WERI-Rb-1 (cell line): Measurements from ENCODE around the gene FBXO4.

Experiments used
- DNase-seq: peaks from one replicate; pipeline ENCODE4 v3.0.0-alpha.2; 2020
- H3K27ac ChIP-seq: fragments of 250-450 bp; sonication (Bioruptor Pico); 2 replicates; pipeline ENCODE4 v1.5.1; 2020; ENCODE audit warnings: mild to moderate bottlenecking, moderate library complexity
- H3K27me3 ChIP-seq: fragments of 250-450 bp; sonication (Bioruptor Pico); 2 replicates; pipeline ENCODE4 v1.5.1; 2021; ENCODE audit warnings: mild to moderate bottlenecking, low read depth, moderate library complexity; ENCODE audit not compliant: insufficient read depth, severe bottlenecking
- H3K36me3 ChIP-seq: fragments of 250-450 bp; sonication (Bioruptor Pico); 2 replicates; pipeline ENCODE4 v1.5.1; 2020; ENCODE audit warnings: mild to moderate bottlenecking, moderate library complexity
- H3K4me3 ChIP-seq: 2 replicates; pipeline ENCODE4 v1.5.1; 2011; ENCODE audit warnings: low read depth, mild to moderate bottlenecking, control low read depth, low read length
- H3K9me3 ChIP-seq: fragments of 250-450 bp; sonication (Bioruptor Pico); 2 replicates; pipeline ENCODE4 v1.5.1; 2021; ENCODE audit warnings: mild to moderate bottlenecking, moderate library complexity; ENCODE audit not compliant: severe bottlenecking
- TF ChIP-seq, protein P1 (sequence below): IDR thresholded peaks from 2 replicates; pipeline ENCODE4 v1.5.1; 2011; ENCODE audit warnings: low read depth, mild to moderate bottlenecking, control low read depth, inconsistent platforms, low read length

The FBXO4 gene

DNA sequence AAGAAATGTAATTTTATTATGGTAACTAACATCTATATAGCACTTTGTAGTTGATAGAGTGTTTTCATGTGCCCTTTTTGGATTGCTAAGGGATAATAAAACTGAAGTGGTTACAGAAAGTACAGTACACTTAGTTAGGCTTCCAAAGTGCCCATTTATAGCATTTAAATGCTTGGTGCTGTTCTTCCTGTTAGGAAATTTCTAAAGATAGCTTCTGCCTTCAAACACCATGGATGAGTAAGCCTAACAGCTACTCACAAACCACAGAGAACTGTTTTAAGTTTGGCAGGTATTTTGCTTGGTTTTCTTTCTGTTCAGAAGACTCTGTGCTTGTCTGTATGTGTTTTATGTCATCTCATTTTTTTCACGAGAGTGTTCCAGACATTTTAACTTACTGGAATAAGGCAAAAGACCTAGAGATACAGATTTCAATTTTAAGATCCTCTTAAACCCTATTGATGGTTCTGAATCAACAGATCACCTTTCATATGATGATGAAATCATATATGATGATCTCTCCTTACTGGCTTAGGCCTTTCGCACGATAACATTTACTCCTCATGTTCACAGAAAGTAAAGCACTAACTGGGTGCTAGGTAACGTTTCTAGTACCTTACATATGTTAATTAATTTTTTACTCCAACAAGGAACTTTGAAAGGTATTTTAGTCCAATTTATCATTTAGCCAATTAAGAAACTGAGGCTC lies 16.6 kb upstream of the FBXO4 start:
- H3K27me3 ChIP-seq: no peaks in the 10 kb centered on the region

DNA sequence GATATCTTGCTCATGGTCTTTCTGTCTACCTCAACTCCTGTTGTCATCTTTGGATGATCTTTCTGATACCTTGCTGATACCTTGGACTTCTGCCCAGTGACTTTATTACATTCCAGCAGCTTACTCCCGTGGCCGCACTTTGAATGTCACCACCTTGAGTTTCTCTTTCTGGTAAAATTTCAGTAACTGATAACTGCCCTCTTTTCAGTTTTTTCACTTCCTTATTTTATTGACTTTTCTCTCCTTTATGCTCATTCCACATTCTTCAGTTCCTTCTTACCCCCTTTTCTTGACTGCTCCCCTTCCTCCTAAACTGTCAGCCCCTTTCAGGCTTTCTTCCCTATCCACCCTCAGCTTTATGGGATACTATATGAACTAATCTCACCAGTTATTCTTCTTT lies 7.0 kb upstream of the FBXO4 start:
- peaks cover 43% of the 10 kb centered on the region for H3K36me3 ChIP-seq
- H3K27ac ChIP-seq: no peak overlapping the region
- no peak for DNase-seq
- H3K9me3 ChIP-seq: no peaks in the 10 kb centered on the region
- H3K27me3 ChIP-seq: no peaks in the 10 kb centered on the region
- H3K4me3 ChIP-seq: no peak overlapping the region
- TF ChIP-seq, protein P1, sequence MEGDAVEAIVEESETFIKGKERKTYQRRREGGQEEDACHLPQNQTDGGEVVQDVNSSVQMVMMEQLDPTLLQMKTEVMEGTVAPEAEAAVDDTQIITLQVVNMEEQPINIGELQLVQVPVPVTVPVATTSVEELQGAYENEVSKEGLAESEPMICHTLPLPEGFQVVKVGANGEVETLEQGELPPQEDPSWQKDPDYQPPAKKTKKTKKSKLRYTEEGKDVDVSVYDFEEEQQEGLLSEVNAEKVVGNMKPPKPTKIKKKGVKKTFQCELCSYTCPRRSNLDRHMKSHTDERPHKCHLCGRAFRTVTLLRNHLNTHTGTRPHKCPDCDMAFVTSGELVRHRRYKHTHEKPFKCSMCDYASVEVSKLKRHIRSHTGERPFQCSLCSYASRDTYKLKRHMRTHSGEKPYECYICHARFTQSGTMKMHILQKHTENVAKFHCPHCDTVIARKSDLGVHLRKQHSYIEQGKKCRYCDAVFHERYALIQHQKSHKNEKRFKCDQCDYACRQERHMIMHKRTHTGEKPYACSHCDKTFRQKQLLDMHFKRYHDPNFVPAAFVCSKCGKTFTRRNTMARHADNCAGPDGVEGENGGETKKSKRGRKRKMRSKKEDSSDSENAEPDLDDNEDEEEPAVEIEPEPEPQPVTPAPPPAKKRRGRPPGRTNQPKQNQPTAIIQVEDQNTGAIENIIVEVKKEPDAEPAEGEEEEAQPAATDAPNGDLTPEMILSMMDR: no peak

More for the DNA sequence above, 16.6 kb upstream of the FBXO4 start:
- TF ChIP-seq, protein P1: no peak
- Histone ChIP-seq H3K9me3 (no peaks in the 10 kb centered on the region), H3K27ac (no peak overlapping the region), H3K4me3 (no peak overlapping the region), H3K36me3 (peaks cover 69% of the 10 kb centered on the region)
- DNase-seq: no peak

DNA sequence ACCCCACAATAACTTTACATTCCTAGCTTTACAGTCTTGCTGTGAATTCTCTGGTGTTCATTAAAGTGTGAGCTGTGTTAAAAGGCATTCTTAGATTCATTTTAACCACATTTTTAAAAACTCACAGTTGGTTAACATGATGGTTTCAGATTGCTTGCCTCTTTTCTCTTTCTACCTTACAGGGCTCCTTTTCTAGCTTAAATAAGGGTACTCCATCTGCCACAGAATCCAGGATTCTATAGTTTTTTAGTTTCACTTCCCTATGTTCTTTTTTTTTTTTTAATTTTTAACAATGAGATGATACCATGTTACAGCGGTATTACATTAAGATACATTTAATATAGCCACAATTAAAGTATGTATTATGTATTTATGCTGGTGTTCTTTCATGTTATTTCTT lies 3.9 kb upstream of the FBXO4 start:
- no peaks in the 10 kb centered on the region for H3K9me3 ChIP-seq
- H3K27me3 ChIP-seq: no peaks in the 10 kb centered on the region
- TF ChIP-seq, protein P1: no peak
- peaks cover 31% of the 10 kb centered on the region for H3K36me3 ChIP-seq
- no peak overlapping the region for H3K4me3 ChIP-seq
- no peak for DNase-seq
- no peak overlapping the region for H3K27ac ChIP-seq

DNA sequence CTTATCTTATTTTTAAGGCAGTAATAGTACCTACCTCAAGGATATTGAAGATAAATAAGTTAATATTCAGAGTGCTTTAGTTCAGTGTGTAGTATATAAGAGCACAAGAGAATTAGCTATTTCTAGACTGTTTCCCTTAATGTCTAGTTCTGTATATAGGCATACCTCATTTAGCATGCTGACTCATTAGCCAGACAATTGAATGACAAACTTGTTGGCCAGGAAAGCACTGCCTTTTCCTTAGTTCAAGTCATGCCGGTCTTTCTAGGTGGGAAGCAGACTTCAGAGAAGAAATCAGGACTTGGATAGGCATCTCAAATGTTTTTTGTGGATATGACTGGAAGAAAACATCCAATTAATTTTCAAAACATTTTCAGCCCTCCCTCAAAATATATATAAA lies 3.2 kb upstream of the FBXO4 start:
- no peak overlapping the region for H3K27ac ChIP-seq
- peaks cover 28% of the 10 kb centered on the region for H3K36me3 ChIP-seq
- H3K4me3 ChIP-seq: no peak overlapping the region
- no peaks in the 10 kb centered on the region for H3K27me3 ChIP-seq
- no peak for DNase-seq
- H3K9me3 ChIP-seq: no peaks in the 10 kb centered on the region
- TF ChIP-seq, protein P1: no peak

DNA sequence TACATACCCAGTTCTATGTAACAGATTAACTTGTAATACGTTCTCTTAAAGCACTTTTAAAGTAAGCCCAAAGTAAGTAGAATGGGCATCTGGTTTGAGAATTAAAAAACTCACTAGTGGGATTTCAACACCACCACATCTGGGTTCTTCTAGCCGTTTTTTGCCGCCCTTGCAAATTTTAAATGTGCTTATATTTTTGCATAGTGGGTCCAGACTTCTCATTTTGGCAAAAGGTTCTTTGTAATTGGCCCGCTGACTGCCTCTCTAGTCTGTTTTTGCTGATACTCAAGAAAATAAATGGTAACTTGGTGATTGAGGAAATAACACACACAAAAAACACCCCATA lies 582 bp upstream of the FBXO4 start:
- Histone ChIP-seq H3K9me3 (no peaks in the 10 kb centered on the region), H3K36me3 (peaks cover 6% of the 10 kb centered on the region), H3K27ac (peak overlapping the region; percentile 81), H3K4me3 (peak overlapping the region; percentile 61), H3K27me3 (no peaks in the 10 kb centered on the region)
- TF ChIP-seq, protein P1: no peak
- no peak for DNase-seq

DNA sequence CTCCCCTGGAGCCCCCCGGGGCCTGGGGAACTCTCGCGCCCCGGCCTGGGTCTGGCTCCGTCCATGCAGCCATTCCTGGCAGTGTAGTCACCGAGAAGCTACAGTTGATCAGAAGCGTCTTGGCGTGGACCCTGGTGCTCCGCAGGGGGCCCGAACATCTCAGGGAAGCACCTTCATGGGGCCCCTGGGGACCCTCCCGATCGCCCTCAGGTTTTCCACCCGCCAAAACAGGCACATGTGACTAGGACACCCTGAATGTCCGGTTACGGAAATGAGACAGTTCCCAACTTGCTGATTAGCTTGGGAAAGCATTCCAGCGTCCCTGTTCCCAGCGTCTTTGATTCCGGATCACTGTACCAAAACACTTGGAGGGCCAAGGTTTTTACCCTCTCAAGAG lies 472 bp downstream of the FBXO4 start:
- peak; percentile 16 for DNase-seq
- TF ChIP-seq, protein P1: no peak
- H3K27ac ChIP-seq: peak overlapping the region; percentile 81
- H3K9me3 ChIP-seq: no peaks in the 10 kb centered on the region
- peak overlapping the region; percentile 61 for H3K4me3 ChIP-seq
- H3K36me3 ChIP-seq: peaks cover 3% of the 10 kb centered on the region
- no peaks in the 10 kb centered on the region for H3K27me3 ChIP-seq
